Measurements from ENCODE around the gene KCTD20. TPM values are rescaled to one million over a fixed set of nuclear protein-coding genes. Genes with fewer than 3 reads are reported as not detected.
A peak's percentile ranks its signal among the peaks of the same experiment; 100 is the strongest.

The KCTD20 gene
- total RNA-seq, 1 experiment from 2014 or later, result 23.7 TPM

- Histone ChIP-seq H3K4me3 (replicated peaks in 1 of 2; ENCODE audit: low read depth in 1 of 2, low read length in 2 of 2) (no peak overlapping the region), H3K79me2 (ENCODE audit: insufficient read depth, low read length) (no peaks in the 10 kb centered on the region), H3K27ac (ENCODE audit: low read depth, low read length) (no peak overlapping the region), H3K4me2 (ENCODE audit: low read length) (no peak overlapping the region), H3K4me1 (ENCODE audit: control insufficient read depth in 1 of 2, insufficient read depth in 2 of 2, low read length in 2 of 2) (peaks cover 0 to 14% of the 10 kb centered on the region in 2 experiments; a peak in 2 of 4 replicates), H3K9me3 (ENCODE audit: control insufficient read depth in 1 of 2, insufficient read depth in 1 of 2, low read depth in 1 of 2, low read length in 2 of 2) (no peaks in the 10 kb centered on the region), H3K36me3 (ENCODE audit: control insufficient read depth in 1 of 2, insufficient read depth in 2 of 2, low read length in 2 of 2) (no peaks in the 10 kb centered on the region), H3K9ac (ENCODE audit: low read length) (no peak overlapping the region), H2AFZ (ENCODE audit: low read depth, low read length, poor library complexity, severe bottlenecking) (no peak overlapping the region), H3K27me3 (ENCODE audit: insufficient read depth, low read length) (no peaks in the 10 kb centered on the region), H3K9me2 (ENCODE audit: insufficient read depth) (no peaks in the 10 kb centered on the region), H4K20me1 (ENCODE audit: insufficient read depth) (no peaks in the 10 kb centered on the region)
- POLR2A ChIA-PET, result interaction anchor here (2.1 kb wide), 1 partner anchor 12 kb away, joined by 6 read pairs; no protein-coding TSS in a partner anchor
- intact Hi-C loops (cut with micrococcal nuclease), result no loop called here
- RAD21 ChIA-PET (ENCODE audit: low non-redundant PET in 1 of 2, low total read pairs in 2 of 2, uncharacterized antibody in 2 of 2, unreplicated experiment in 2 of 2), result no interaction called here
- no TSS peak for BruUV-seq (replicated peaks)
- DNase-seq (ENCODE audit: low read depth, low spot score) (no peak), ATAC-seq (peak; percentile 69)
- TF ChIP-seq CTCF (IDR thresholded peaks at IDR 0.05 in 2 of 3, conservative IDR thresholded peaks at IDR 0.05 in 1 of 3; ENCODE audit: borderline replicate concordance in 1 of 3, insufficient read depth in 1 of 3, low read depth in 2 of 3, low read length in 2 of 3), result peak in 2 of 3 experiments; percentile 31 to 45; a peak in 3 of 6 replicates
- no peak for TF ChIP-seq SIN3A (IDR thresholded peaks at IDR 0.05; ENCODE audit: low read depth)
- CTCF ChIA-PET, result interaction anchor here (1.1 to 1.6 kb wide), 2 partner anchors 12 to 151 kb away, joined by 3 read pairs; no protein-coding TSS in a partner anchor
These were observed 13.9 kb upstream of the KCTD20 start for GRCh38 chr6:36428911-36429310.

- peaks cover 0 to 14% of the 10 kb centered on the region in 2 experiments; a peak in 2 of 4 replicates for H3K4me1 ChIP-seq (ENCODE audit: control insufficient read depth in 1 of 2, insufficient read depth in 2 of 2, low read length in 2 of 2)
- H3K4me2 ChIP-seq (ENCODE audit: low read length), result no peak overlapping the region
- no peaks in the 10 kb centered on the region for H3K9me2 ChIP-seq (ENCODE audit: insufficient read depth)
- DNase-seq (ENCODE audit: low read depth, low spot score), result no peak
- H3K27me3 ChIP-seq (ENCODE audit: insufficient read depth, low read length), result no peaks in the 10 kb centered on the region
- intact Hi-C loops (cut with micrococcal nuclease), result no loop called here
- H2AFZ ChIP-seq (ENCODE audit: low read depth, low read length, poor library complexity, severe bottlenecking), result no peak overlapping the region
- H4K20me1 ChIP-seq (ENCODE audit: insufficient read depth), result no peaks in the 10 kb centered on the region
- no peak overlapping the region for H3K9ac ChIP-seq (ENCODE audit: low read length)
- ChIA-PET POLR2A (interaction anchor here (2.5 kb wide), 1 partner anchor 11 kb away, joined by 12 read pairs; no protein-coding TSS in a partner anchor), RAD21 (ENCODE audit: low non-redundant PET in 1 of 2, low total read pairs in 2 of 2, uncharacterized antibody in 2 of 2, unreplicated experiment in 2 of 2) (no interaction called here), CTCF (no interaction called here)
- no peaks in the 10 kb centered on the region for H3K9me3 ChIP-seq (ENCODE audit: control insufficient read depth in 1 of 2, insufficient read depth in 1 of 2, low read depth in 1 of 2, low read length in 2 of 2)
- H3K36me3 ChIP-seq (ENCODE audit: control insufficient read depth in 1 of 2, insufficient read depth in 2 of 2, low read length in 2 of 2), result no peaks in the 10 kb centered on the region
- H3K79me2 ChIP-seq (ENCODE audit: insufficient read depth, low read length), result no peaks in the 10 kb centered on the region
- no peak overlapping the region for H3K27ac ChIP-seq (ENCODE audit: low read depth, low read length)
- no peak for ATAC-seq
- H3K4me3 ChIP-seq (replicated peaks in 1 of 2; ENCODE audit: low read depth in 1 of 2, low read length in 2 of 2), result no peak overlapping the region
- BruUV-seq (replicated peaks), result no TSS peak
- TF ChIP-seq REST (IDR thresholded peaks at IDR 0.05; ENCODE audit: low read depth) (no peak), JUND (IDR thresholded peaks at IDR 0.05) (no peak), ELF1 (IDR thresholded peaks at IDR 0.05; ENCODE audit: borderline replicate concordance, low read depth) (no peak), EZH2 (IDR thresholded peaks at IDR 0.05) (no peak), EZH2phosphoT487 (IDR thresholded peaks at IDR 0.05; ENCODE audit: borderline replicate concordance) (no peak), ZBTB33 (IDR thresholded peaks at IDR 0.05; ENCODE audit: extremely low read depth, insufficient replicate concordance, low read length) (no peak), CEBPB (IDR thresholded peaks at IDR 0.05; ENCODE audit: low read depth) (no peak), TCF7L2 (IDR thresholded peaks at IDR 0.05; ENCODE audit: borderline replicate concordance, extremely low read depth, insufficient read depth, insufficient read length) (no peak), EGR1 (IDR thresholded peaks at IDR 0.05; ENCODE audit: low read depth) (no peak), MAX (IDR thresholded peaks at IDR 0.05) (no peak), CBX3 (IDR thresholded peaks at IDR 0.05; ENCODE audit: low read depth) (no peak)
These were observed 12.4 kb upstream of the KCTD20 start for GRCh38 chr6:36430351-36430750.

Data from HCT116 (cell line).